GM19467 (cell line): ENCODE results near the gene MT1F.
A peak's percentile ranks its signal among the peaks of the same experiment; 100 is the strongest.
"Not testable (repeated sequence)": the region's sequence is repeated elsewhere in the genome, so short reads cannot be mapped to it uniquely, and the experiment has no call there.

Source experiments
- ATAC-seq: cut with Tn5 transposase; IDR thresholded peaks from one replicate; pipeline ENCODE4 v1.9.1; 2021; ENCODE audit warnings: mild to moderate bottlenecking, moderate library complexity; ENCODE audit not compliant: unreplicated experiment

The MT1F gene

DNA sequence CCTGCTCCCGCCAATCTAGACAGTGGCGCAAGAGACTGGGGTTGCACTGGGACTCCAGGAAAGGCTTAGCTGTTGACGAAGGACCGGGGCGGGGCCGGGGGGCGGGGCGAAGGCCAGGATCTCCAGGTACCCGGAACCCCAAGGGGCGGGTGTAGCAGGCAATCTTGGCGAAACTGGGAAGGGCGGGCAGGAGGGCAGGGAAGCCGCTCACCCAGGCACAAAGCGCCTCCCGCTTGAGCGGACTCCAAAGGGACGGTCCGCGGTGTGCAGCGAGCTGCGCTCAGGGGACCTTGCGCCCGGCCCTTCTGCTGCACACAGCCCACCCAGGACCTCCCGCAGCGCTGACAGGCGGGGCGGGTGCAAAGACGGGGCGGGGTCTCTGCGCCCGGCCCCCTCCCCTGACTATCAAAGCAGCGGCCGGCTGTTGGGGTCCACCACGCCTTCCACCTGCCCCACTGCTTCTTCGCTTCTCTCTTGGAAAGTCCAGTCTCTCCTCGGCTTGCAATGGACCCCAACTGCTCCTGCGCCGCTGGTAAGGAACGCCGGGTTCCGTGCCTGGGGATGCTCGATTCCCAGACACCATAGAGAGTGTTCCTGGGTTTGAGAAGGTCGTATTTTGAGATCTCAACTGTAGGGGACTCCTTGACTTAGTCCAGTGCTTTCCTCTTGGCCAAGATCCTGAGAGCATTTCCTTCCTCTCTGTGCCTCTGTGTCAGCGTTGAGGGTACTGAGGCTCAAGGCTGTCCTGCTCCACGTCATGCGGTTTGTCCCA, at the start of gene MT1F:
MT1F (plus strand) TSS at position 405 of the 772 bp plus-strand sequence; CDS start at position 505, 100 bp downstream.
- no peak for ATAC-seq

DNA sequence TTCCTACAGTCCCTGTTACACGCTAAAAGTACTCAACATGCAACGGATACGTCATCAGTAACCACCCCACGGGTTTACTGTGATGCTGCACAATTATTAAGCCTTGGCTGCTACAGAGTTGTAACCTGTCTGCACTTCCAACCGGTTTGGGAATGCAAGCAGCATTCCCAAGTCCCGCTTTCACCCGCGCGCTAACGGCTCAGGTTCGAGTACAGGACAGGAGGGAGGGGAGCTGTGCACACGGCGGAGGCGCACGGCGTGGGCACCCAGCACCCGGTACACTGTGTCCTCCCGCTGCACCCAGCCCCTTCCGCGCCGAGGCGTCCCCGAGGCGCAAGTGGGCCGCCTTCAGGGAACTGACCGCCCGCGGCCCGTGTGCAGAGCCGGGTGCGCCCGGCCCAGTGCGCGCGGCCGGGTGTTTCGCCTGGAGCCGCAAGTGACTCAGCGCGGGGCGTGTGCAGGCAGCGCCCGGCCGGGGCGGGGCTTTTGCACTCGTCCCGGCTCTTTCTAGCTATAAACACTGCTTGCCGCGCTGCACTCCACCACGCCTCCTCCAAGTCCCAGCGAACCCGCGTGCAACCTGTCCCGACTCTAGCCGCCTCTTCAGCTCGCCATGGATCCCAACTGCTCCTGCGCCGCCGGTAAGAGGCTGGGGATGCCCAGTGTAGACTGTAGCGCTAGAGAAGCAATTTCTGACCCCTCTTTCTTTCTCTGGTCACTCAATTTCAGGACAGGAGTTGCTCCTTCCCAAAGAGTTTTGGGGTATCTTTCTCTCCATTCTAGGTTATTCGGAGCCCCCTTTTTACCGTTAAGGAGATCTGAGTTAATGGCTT, 49.5 kb upstream of the MT1F start, which contains the start of gene MT2A:
MT2A (plus strand) TSS at position 542 of the 833 bp plus-strand sequence; CDS start at position 614, 72 bp downstream.
- ATAC-seq, result peak; percentile 80

DNA sequence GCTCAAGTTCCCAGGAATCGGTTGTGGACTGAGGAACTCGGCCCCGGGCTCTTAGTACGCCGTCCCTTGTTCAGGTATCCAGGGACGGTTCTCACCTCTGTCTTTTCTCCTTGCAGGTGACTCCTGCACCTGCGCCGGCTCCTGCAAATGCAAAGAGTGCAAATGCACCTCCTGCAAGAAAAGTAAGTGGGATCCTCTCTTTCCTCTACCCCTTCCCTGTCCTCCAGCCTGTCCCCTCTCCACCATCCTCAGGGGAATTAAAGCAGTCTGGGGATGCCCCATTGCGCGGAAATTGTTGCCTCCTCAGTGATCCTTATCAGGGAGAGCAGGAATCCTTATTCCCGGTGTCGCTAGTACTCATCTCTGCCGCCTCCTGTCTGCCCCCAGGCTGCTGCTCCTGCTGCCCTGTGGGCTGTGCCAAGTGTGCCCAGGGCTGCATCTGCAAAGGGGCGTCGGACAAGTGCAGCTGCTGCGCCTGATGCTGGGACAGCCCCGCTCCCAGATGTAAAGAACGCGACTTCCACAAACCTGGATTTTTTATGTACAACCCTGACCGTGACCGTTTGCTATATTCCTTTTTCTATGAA, 48.8 kb upstream of the MT1F start:
- no peak for ATAC-seq

DNA sequence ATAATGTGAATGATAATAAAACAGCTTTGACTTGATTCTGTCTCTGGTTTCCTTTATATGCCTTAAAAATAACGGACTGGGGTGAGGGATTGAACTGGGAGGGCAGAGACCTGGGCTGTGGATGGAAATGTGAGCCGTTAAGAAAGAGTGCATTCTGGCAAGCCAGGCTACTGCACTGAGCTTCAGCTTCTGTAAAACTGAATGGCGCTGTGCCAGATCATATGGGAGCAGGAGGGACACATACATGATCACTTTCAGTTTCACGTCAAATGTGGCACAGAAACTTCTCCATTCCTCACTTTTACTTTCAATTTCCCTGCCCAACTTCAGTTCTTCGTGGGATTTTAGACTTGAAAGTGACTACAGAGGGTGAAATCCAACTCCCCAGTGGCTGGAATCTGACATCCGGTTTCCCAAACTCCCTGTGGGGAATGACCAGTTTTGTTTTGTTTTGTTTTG, 48.3 kb upstream of the MT1F start:
- ATAC-seq, result no peak

DNA sequence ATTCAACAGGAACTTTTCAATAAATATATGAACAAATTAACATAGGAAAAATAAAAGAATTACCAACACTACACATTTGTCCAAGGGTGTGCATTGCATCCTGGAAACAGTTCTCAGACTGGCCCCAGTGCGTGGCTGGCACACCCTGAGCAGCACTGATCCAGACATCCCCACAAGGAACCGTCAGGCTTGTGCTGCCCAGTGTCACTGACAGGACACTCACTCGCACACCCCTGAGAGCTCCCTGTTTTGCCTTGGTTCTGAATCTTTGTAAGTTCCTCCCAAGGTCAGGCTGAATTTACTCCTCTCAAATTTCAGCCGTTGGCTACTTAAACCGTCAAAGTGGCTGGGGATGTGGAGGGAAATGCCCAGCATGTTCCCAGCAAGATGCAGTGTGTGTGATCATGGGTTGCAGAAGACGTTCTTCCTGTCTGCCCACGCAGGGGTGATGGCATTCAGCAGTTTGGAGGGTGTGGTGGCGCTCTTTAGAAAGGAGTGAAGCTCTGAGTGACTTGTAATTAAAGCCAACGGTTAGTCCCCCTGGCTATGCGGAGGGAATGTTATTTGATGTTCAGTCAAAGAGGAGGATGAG, 47.6 kb upstream of the MT1F start:
- no peak for ATAC-seq

DNA sequence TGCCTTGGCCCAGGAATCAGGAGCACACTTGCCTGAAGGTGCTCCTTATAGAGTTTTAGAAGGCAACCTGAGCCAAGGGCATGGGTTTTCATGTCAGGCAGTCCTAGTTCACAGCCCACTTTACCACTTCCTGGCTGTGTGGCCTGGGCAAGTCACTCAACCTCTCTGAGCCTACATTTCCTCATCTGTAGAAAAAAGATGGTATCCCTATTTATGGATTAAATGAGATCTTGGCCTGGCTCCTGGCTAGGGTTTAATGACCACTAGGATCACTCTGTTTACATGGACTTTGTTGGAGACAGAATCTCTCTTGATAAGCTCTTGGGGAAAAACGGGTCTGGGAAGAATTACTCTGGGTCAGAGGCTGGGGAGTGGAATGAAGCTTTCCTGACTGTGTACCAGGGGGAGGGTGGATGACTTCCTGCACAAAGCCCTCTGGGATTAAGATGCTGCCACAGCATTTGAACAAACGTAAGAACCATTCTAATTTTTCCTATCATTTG, 47.1 kb upstream of the MT1F start:
- ATAC-seq, result no peak

DNA sequence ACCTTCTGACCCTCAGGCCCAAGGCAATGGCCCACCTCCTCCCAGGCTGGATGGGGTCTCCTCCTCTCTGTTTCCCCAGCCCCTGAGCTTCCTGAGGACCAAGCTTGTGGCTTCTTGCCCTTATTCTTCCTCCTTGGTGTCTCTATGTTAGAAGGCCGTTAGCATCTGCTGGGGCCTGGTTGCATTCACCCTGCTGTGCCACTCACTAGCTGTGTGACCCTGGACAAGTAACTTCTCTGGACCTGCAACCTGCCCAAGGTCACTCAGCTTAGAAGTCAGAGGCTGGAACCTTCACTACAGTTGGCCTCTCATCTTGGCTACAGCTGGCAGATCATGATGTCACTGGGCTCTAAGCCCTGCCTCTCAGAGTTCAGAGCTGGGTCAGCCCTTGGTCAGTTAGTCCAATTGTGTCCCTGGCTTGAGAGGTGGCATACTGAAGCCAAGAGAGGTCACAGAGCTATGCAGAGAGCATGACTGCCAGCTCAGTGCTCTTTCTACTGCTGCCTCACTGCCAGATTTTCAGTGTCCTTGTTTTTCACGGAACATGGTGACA, 46.4 kb upstream of the MT1F start:
- ATAC-seq, result no peak

DNA sequence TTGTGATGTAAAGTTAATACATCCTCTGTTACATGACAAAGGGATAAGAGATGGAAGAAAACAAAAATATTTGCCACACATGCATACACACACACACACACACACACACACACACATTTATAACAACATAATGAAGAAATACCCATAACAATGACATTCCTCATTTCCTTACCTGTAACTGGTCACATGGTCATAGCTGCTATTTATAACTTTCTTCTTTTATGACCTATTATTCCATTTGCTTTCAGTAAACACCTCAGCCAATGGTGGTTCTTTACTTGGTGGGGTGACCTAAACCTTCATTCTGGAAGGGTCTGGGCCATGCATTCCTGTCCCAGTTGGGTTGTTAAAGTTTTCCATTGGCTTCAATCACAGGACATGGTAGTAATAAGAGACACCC, 44.1 kb upstream of the MT1F start:
- no peak for ATAC-seq

DNA sequence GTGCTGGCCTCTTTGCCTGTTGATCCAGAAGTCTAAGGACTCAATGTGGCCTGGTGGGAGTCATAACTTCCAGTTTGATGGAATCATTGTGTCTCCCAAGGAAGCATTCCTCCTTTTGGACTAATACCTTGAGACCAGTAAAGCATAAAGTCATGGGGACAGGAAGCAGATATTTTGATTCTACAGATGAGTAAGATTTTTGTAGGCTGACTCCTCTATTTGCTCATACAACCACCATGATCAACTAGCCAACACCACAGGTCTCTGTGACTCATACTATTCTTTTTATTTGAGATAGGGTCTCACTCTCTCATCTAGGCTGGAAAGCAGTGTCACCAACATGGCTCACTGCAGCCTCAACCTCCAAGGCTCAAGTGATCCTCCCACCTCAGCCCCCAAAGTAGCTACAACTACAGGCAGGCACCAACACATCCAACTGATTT, 43.2 kb upstream of the MT1F start:
- no peak for ATAC-seq

DNA sequence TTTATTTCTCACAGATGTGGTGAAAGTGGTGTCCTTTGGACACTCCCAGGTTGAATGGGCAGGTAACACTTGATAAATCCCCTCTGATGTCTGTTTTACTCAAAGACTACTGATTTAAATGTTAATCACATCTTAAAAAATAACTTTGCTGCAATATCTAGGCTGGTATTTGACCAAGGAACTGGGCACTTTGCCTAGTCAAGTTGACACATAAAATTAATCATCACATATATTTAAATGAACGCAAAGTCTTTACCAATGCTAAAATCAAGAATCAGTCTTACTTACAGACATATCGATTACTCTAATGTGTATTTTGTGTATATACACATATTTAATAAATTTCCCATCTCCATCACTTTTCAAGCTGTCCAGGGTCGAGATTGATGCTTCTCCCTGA, 42.4 kb upstream of the MT1F start:
- ATAC-seq, result no peak

DNA sequence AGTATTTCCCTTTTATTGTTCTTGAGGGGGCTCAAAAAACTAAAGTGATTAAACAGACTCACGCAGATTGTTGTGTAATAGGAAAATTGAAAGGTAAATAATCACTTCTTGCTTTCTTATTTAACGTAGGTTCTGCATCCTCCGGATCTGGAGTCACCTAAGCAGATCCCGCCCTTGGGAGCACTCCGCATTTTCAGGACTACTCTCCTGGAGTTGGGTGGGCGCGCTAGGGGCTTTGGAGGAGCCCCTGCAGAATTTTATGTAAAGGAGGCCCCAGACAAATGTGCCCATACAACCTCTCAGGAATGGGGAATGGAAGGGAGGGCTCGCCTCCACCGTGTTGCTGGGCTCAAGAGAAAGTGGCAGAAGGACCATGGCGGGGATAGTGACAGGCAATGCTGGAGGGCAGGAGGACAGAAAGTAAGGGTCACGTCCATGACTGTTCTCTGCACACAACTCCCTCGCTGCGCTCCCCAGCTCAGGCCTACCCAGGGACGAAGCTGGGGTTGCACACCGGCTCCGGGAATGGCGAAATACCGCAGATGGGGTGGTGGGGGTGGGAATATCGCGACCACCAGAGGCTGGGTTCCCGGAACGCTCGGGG, 41.0 kb upstream of the MT1F start:
- no peak for ATAC-seq

DNA sequence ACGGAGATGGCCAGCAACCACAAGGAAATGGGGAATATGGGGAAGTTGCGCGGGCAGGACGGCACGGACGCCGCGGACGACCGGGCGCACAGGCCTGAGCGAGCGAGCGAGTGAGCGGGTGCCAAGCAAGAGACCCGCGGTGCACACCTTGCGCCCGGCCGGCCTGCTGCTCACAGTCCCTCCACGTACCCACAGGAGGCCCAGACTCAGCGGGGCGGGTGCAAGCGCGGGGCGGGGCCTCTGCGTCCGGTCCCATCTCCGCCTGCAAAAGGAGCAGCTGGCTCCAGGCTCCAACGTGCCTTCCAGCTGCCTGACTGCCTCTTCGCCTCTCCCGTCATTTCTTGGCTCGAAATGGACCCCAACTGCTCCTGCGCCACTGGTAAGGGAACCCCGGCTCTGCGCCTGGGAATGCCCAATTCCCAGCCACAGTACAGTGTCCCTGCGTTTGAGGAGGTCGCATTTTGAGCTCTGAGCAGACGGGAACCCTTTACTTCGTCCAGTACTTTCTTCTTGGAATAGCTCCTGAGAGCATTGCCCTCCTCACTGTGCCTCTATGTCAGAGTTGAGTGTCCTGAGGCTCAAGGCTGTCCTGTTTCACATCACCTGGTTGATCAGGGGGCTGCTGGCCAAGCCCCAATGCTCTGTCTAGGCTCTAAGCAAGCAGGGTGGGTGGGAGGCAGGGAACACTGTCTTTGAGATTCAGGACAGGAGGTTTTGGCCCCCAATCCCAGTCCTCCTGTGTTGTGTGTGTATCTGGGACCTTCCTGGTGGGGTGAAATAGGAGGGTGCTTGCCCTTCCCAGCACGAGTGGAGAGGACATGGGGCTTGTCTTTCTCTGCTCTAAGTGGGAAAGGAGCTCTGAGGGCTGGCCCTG, 40.3 kb upstream of the MT1F start:
- no peak for ATAC-seq

DNA sequence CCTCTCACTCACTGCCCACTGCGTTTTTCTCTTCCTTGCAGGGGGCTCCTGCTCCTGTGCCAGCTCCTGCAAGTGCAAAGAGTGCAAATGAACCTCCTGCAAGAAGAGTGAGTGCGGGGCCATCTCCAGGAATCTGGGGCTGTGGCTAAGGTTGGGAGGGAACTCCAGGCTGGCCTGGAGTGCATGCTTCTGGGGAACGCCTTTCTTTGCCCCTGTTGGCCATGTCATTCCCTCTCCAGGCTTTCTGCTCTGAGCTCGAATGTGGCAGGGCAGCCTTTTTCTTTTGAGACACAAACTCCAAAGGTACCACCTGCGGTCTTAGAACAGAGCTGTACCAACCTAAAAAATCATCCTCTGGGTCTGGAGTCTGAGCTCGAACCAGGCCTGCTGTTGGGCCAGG, 39.6 kb upstream of the MT1F start:
- ATAC-seq, result no peak

DNA sequence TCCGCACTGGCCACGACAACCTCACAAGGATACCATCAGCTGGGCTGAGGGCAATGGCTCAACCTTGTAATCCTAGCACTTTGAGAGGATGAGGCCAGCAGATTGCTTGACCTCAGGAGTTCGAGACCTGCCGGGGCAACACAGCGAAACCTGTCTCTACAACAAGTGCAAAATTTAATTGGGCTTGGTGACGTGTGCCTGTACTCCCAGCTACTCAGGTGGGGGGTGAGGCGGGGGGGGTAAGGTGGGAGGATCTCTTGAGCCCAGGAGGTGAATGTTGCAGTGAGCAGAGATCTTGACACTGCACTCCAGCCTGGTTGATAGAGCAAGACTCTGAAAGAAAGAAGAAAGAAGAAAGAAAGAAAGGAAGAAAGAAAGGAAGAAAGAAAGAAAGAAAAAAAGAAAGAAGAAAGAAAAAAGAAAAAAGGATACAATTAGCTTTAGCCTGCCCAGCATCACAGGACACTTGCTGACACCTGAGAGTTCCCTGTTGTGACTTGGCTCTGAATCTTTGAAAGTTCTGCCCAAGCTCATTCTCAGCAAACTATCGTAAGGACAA, 37.3 kb upstream of the MT1F start:
- no peak for ATAC-seq

DNA sequence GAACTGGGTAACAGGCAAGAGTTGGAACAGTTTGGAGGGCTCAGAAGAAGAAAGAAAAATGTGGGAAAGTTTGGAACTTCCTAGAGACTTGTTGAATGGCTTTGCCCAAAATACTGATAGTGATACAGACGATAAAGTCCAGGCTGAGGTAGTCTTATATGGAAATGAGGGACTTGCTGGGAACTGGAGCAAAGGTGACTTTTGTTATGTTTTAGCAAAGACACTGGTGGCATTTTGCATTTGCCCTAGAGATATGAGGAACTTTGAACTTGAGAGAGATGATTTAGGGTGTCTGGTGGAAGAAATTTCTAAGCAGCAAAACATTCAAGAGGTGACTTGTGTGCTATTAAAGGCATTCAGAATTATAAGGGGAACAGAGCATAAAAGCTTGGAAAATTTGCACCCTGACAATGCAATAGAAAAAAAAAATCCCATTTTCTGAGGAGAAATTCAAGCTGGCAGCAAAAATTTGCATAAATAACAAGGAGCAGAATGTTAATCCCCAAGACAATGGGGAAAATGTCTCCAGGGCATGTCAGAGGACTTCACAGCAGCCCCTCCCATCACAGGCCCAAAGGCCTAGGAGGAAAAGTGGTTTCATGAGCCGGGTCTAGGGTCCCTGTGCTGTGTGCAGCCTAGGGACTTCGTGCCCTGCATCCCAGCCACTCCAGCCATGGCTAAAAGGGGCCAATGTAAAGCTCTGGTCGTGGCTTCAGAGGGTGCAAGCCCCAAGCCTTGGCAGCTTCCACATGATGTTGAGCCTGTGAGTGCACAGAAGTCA, 35.9 kb upstream of the MT1F start:
- not testable (repeated sequence) for ATAC-seq

DNA sequence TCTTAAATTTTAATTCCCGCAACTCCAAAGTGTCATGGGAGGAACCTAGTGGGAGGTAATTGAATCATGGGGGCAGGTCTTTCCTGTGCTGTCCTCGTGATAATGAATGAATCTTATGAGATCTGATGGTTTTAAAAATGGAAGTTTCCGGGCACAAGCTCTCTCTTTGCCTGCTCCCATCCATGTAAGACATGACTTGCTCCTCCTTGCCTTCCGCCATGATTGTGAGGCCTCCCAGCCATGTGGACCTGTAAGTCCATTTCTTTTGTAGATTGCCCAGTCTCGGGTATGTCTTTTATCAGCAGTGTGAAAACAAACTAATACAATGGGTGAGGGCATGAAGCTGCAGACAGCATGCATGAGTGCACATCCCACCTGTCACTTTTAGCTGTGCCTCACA, 34.6 kb upstream of the MT1F start:
- not testable (repeated sequence) for ATAC-seq

DNA sequence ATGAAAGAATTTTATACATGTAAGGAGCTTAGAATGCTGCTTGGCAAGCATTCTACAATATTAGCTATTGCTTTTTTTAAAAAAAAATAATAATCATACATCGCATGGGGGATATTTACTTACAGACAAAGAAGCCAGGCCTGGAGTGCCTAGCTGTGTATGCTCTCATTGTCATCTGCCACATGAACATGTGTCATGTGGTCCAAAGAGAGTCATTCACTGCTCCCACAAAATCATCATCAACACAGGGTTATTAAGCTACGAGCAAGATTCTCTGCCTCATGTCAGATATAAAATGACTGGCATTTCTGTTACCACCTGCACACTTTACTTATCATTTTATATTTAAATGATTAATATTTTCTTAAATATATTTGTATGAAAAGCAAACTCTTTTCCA, 34.1 kb upstream of the MT1F start:
- no peak for ATAC-seq
